Fibroblast of lung (primary cell): Measurements from ENCODE around the gene RCSD1. TPM values are rescaled to one million over a fixed set of nuclear protein-coding genes. Genes with fewer than 3 reads are reported as not detected.

Experiments
- DNase-seq, 2 donors: peaks; one replicate each; pipeline versions ENCODE4 v3.0.0 to v3.0.0-alpha.2; 2010; ENCODE audit warnings: low read depth in 2 of 2
- H2AFZ ChIP-seq: 2 replicates; pipeline ENCODE4 v1.5.1; 2012; ENCODE audit warnings: low read length, control low read depth, inconsistent platforms
- H3K27ac ChIP-seq: 2 replicates; pipeline ENCODE4 v1.5.1; 2011; ENCODE audit warnings: low read length, control low read depth; ENCODE audit not compliant: insufficient read depth
- H3K27me3 ChIP-seq: 2 replicates; pipeline ENCODE4 v1.5.1; 2011; ENCODE audit warnings: mild to moderate bottlenecking, low read length; ENCODE audit not compliant: control insufficient read depth, insufficient read depth
- H3K36me3 ChIP-seq: 2 replicates; pipeline ENCODE4 v1.5.1; 2011; ENCODE audit warnings: low read length; ENCODE audit not compliant: control insufficient read depth, insufficient read depth
- H3K4me1 ChIP-seq: 2 replicates; pipeline ENCODE4 v1.5.1; 2011; ENCODE audit warnings: low read length; ENCODE audit not compliant: control insufficient read depth, insufficient read depth; ENCODE audit errors: extremely low read depth
- H3K4me2 ChIP-seq: 2 replicates; pipeline ENCODE4 v1.5.1; 2011; ENCODE audit warnings: low read length, control low read depth; ENCODE audit not compliant: insufficient read depth; ENCODE audit errors: extremely low read depth
- H3K4me3 ChIP-seq, 4 experiments: fragments of 200-600 bp in 1 of 4; sonication (generic) in 1 of 4; replicated peaks in 1 of 4; 2 replicates each; pipeline ENCODE4 v1.5.1; 2011 to 2016; ENCODE audit warnings: low read length in 4 of 4, low read depth in 3 of 4, mild to moderate bottlenecking in 3 of 4, control low read depth in 2 of 4, inconsistent platforms in 1 of 4, mixed read lengths in 1 of 4; ENCODE audit not compliant: insufficient read depth in 1 of 4; ENCODE audit errors: control extremely low read depth in 1 of 4
- H3K79me2 ChIP-seq: 2 replicates; pipeline ENCODE4 v1.5.1; 2012; ENCODE audit warnings: mild to moderate bottlenecking, low read length, inconsistent platforms; ENCODE audit not compliant: control insufficient read depth, insufficient read depth
- H3K9ac ChIP-seq: 2 replicates; pipeline ENCODE4 v1.5.1; 2011; ENCODE audit warnings: mild to moderate bottlenecking, low read length, control low read depth; ENCODE audit not compliant: insufficient read depth
- H3K9me3 ChIP-seq: 2 replicates; pipeline ENCODE4 v1.5.1; 2012; ENCODE audit warnings: low read depth, low read length; ENCODE audit not compliant: control insufficient read depth, insufficient read depth
- H4K20me1 ChIP-seq: 2 replicates; pipeline ENCODE4 v1.5.1; 2011; ENCODE audit warnings: low read length; ENCODE audit not compliant: control insufficient read depth, insufficient read depth; ENCODE audit errors: extremely low read depth
- CTCF ChIP-seq, 2 donors: IDR thresholded peaks in 1 of 2; conservative IDR thresholded peaks in 1 of 2; 1 replicate in 1 of 2; 2 replicates in 1 of 2; pipeline ENCODE4 v1.5.1; 2011 to 2012; ENCODE audit warnings: low read length in 2 of 2, control low read depth in 1 of 2, inconsistent platforms in 1 of 2, low read depth in 1 of 2, mild to moderate bottlenecking in 1 of 2
- EZH2 ChIP-seq: IDR thresholded peaks from 2 replicates; pipeline ENCODE4 v1.5.1; 2012; ENCODE audit warnings: low read length, control low read depth, mild to moderate bottlenecking; ENCODE audit errors: missing control alignments
- polyA plus RNA-seq, 2 donors: library from polyadenylated mRNA; depleted of rRNA in 1 of 2; stranded (reverse) in 1 of 2; unstranded in 1 of 2; fragments of >200 nt; gene quantifications; 2 replicates each; pipeline ENCODE4 v1.2.1, GENCODE V29; 2011 to 2012; ENCODE audit warnings: missing spikeins in 1 of 2
- total RNA-seq: library from RNA; depleted of rRNA; stranded (reverse); fragments of >200 nt; gene quantifications from 2 replicates; pipeline ENCODE4 v1.2.1, GENCODE V29; 2014

The RCSD1 gene
- total and polyA plus RNA-seq, 2 donors (not counting 1 experiment from before 2014, with no cell fraction given), result under 0.01 to 4.1 TPM

GRCh38 chr1:167584581-167584980, 45.5 kb upstream of the RCSD1 start:
- no peak overlapping the region for H3K27ac ChIP-seq
- TF ChIP-seq EZH2, result no peak
- TF ChIP-seq CTCF (conservative IDR thresholded peaks at IDR 0.05 in 1 of 2, IDR thresholded peaks at IDR 0.05 in 1 of 2; ENCODE audit: low read depth in 1 of 2, low read length in 2 of 2), result no peak

GRCh38 chr1:167587342-167587741, 42.7 kb upstream of the RCSD1 start:
- no peaks in the 10 kb centered on the region for H3K9me3 ChIP-seq
- no peak for DNase-seq
- no peaks in the 10 kb centered on the region for H4K20me1 ChIP-seq
- H3K9ac ChIP-seq, result no peak overlapping the region
- no peaks in the 10 kb centered on the region for H3K4me1 ChIP-seq
- H3K27ac ChIP-seq, result no peak overlapping the region
- TF ChIP-seq CTCF (conservative IDR thresholded peaks at IDR 0.05 in 1 of 2, IDR thresholded peaks at IDR 0.05 in 1 of 2; ENCODE audit: low read depth in 1 of 2, low read length in 2 of 2) (no peak), EZH2 (no peak)
- no peak overlapping the region for H2AFZ ChIP-seq
- H3K36me3 ChIP-seq, result no peaks in the 10 kb centered on the region
- H3K4me2 ChIP-seq, result no peak overlapping the region
- H3K27me3 ChIP-seq, result no peaks in the 10 kb centered on the region
- no peak overlapping the region for H3K4me3 ChIP-seq
- no peaks in the 10 kb centered on the region for H3K79me2 ChIP-seq

More at GRCh38 chr1:167584581-167584980, 45.5 kb upstream of the RCSD1 start:
- no peaks in the 10 kb centered on the region for H3K79me2 ChIP-seq
- no peaks in the 10 kb centered on the region for H3K4me1 ChIP-seq
- no peaks in the 10 kb centered on the region for H3K27me3 ChIP-seq
- H2AFZ ChIP-seq, result no peak overlapping the region
- H3K9me3 ChIP-seq, result no peaks in the 10 kb centered on the region
- H3K4me2 ChIP-seq, result no peak overlapping the region
- H3K9ac ChIP-seq, result no peak overlapping the region
- DNase-seq, result no peak
- H4K20me1 ChIP-seq, result no peaks in the 10 kb centered on the region
- no peaks in the 10 kb centered on the region for H3K36me3 ChIP-seq
- no peak overlapping the region for H3K4me3 ChIP-seq

- H3K4me2 ChIP-seq, result no peak overlapping the region
- H2AFZ ChIP-seq, result no peak overlapping the region
- no peaks in the 10 kb centered on the region for H3K36me3 ChIP-seq
- H4K20me1 ChIP-seq, result no peaks in the 10 kb centered on the region
- no peak for DNase-seq
- H3K4me1 ChIP-seq, result no peaks in the 10 kb centered on the region
- no peak overlapping the region for H3K9ac ChIP-seq
- TF ChIP-seq CTCF (conservative IDR thresholded peaks at IDR 0.05 in 1 of 2, IDR thresholded peaks at IDR 0.05 in 1 of 2; ENCODE audit: low read depth in 1 of 2, low read length in 2 of 2), result no peak
- no peak for TF ChIP-seq EZH2
- no peaks in the 10 kb centered on the region for H3K9me3 ChIP-seq
- H3K79me2 ChIP-seq, result no peaks in the 10 kb centered on the region
- H3K27ac ChIP-seq, result no peak overlapping the region
- H3K4me3 ChIP-seq, result no peak overlapping the region
- no peaks in the 10 kb centered on the region for H3K27me3 ChIP-seq
Measured at GRCh38 chr1:167587872-167588271, 42.2 kb upstream of the RCSD1 start.
